ENCODE results near the gene PFDN5.
"Not testable (repeated sequence)": the region's sequence is repeated elsewhere in the genome, so short reads cannot be mapped to it uniquely, and the experiment has no call there.

The PFDN5 gene

DNA sequence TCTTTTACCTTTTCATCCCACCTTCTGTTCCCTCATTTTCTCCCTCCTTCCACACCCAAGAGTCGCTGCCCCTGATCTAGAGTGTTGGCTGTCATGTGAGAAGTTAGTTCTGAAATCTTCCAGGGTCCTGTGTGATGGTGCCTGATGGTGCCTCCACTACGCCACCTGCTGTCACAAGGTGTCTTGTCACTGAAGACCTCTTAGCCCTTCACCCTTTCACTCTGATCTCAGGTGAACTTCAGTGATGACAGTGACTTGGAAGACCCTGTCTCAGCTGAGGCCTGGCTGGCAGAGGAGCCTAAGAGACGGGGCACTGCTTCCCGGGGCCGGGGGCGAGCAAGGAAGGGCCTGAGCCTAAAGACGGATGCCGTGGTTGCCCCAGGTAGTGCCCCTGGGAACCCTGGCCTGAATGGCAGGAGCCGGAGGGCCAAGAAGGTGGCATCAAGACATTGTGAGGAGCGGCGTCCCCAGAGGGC lies 7.6 kb upstream of the PFDN5 start:
- peak; percentile 11 for DNase-seq

DNA sequence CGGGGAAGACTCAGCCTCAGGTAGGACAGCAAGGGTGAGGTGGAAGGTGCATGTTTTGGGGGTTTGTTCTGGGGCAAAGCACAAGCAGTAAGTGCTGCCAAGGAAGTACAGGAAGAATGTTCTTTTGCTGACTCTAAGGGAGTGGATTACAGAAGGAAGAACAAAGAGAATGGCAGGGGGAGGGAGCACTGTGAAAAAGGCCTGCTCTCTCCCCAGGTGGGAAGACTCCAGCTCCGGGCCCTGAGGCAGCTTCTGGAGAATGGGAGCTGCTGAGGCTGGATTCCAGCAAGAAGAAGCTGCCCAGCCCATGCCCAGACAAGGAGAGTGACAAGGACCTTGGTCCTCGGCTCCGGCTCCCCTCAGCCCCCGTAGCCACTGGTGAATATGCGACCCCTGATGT lies 7.0 kb upstream of the PFDN5 start:
- DNase-seq, result no peak

DNA sequence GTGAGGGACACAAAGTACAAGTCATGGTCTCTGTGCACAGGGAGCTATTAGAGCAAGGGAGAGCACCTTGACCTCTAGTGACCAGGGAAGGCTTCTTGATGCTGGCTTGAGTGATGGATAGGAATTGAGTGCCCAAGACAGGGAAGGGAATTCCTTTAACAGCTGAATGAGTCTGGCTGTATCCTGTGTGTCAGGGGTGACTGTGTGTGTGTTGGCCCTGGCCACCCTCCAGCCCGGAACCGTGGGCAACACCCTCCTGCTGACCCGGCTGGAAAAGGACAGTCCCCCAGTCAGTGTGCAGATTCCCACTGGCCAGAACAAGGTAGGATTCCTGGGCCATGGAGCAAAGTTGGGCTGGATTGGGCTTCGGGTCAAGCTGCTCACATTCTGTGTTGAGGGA lies 5.5 kb upstream of the PFDN5 start:
- DNase-seq, result no peak

DNA sequence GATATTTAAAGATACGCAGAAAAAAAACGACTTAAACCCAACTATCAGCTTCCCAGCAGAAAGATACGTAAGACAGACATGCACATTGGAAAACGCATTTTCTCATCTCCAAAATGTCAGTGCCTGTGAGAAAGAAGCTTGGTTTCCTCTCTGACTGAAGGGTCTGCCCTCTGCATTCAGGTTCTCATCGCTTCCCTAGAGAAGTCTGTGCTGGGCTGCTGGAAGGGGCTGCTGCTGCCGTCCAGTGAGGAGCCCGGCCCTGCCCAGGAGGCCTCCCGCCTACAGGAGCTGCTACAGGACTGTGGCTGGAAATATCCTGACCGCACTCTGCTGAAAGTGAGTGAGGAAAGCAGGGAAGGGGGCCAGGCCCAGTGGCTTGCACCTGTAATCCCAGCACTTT lies 4.7 kb upstream of the PFDN5 start:
- no peak for DNase-seq

DNA sequence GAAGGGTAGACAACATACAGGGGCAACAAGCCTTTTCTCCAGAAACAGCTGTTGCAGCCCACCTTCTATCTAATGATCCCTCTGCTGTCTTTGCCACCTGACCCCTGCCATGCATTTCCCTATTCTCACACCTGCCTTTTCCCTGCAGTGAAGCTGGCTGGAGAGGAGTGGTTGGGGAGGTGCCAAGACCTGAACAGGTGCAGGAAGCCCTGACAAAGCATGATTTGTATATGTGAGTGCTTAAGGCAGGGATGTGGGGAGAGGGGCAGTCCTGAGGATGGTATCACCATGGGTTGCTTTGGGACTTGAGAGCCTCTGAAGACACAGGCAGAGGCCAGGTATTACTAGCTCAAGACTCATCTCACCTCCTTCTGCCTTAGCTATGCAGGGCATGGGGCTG lies 2.9 kb upstream of the PFDN5 start:
- peak; percentile 77 for DNase-seq

DNA sequence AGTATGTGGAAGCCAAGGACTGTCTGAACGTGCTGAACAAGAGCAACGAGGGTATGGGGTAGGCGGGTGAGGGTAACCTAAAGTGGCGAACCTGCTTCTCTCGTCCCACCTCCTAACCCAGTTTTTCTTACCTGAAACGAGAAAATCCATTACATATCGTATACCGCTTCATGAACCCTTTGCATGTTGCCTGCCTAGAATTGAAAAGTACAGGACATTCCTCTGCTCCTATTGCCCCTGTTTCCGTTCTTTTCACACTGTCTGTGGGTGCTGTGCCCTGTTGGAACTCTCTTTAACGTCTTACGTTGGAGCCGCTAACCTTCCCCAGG lies 513 bp downstream of the PFDN5 start:
- DNase-seq, result no peak

DNA sequence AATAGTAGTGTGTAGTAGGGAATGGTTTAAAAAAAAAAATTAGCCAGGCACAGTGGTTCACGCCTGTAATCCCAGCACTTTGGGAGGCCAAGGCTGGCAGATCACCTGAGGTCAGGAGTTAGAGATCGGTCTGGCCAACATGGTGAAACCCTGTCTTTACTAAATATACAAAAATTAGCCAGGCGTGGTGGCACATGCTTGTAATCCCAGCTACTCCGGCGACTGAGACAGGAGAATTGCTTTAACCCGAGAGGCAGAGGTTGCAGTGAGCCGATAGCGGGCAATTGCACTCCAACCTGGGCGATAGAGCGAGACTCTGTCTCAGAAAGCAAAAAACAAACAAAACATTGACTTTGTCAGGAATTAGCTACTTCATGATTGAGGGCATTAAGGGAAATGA lies 1.8 kb downstream of the PFDN5 start:
- DNase-seq, result not testable (repeated sequence)

DNA sequence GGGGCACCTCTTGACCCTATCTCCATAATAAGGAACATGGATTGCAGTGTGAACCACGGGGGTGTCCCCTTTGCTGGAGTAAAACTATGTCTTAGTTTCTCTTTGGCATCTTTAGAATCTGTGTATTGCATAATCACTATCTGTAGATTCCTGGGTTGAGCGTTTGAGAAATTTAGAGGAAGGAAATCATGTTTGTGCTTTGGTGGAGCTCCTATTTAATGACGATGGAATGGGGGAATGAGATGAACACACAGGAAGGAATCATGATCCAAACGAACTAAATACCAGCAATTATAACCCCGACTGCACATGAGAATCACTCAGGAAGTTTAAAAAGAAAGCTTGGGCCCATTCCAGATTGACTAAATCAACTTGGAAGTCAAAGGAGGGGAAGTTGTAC lies 2.8 kb downstream of the PFDN5 start:
- DNase-seq, result no peak

DNA sequence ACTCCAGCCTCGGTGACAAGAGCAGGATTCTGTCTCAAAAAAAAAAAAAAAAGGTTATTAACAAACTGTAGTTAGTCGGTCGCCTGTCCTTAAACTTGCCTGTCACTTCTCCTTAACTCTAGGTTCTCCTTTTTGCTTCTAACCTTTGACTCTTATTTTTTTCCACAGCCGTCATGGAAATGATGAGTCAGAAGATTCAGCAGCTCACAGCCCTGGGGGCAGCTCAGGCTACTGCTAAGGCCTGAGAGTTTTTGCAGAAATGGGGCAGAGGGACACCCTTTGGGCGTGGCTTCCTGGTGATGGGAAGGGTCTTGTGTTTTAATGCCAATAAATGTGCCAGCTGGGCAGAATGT lies 3.7 kb downstream of the PFDN5 start:
- DNase-seq, result no peak

DNA sequence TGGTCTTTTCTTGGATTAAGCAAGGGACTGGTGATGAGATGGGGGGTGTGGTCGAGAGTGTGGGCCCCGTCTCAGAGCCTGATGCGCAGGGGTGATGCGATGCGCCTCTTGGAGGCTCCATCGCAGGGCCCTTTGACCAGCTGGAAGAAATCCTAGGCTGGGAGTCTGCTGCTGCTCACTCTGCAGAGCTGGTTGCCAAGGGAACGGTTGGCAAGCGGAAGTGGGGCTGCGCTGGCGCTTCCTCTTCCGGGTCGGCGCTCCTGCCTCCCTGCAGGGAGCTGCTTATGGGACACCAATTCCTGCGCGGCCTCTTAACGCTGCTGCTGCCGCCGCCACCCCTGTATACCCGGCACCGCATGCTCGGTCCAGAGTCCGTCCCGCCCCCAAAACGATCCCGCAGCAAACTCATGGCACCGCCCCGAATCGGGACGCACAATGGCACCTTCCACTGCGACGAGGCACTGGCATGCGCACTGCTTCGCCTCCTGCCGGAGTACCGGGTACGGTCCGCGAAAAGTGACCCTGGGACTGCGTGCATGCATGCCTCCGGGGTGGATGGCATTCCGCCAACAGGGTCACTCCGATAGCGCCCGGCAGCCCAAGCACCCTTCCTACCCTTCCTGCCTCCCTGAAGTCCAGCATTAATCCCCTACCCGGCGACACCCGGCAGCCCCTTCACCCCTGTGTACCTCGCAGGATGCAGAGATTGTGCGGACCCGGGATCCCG lies 4.3 kb downstream of the PFDN5 start, which contains the start of gene MYG1:
Gene MYG1, plus strand, starts transcription at position 242 of the 727 bp plus-strand sequence. Its CDS starts 43 bp downstream, at position 285.
- peak; percentile 75 for DNase-seq

DNA sequence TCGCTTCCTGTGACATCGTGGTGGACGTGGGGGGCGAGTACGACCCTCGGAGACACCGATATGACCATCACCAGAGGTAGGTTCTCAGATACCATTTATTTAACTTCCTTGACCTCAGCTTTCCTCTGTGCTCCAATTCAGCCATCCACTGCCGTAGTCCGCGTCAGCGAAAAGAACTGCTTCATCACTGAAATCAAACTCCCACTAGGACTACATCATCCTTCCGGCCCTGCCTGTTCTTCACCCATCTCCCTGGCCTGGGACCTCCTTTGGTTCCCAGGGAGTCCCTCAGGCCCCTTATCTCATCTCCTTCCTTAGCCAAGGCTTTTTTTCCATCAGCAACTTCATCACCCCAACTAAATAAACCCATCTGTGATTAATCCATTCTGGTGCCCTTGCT lies 4.8 kb downstream of the PFDN5 start:
- no peak for DNase-seq

DNA sequence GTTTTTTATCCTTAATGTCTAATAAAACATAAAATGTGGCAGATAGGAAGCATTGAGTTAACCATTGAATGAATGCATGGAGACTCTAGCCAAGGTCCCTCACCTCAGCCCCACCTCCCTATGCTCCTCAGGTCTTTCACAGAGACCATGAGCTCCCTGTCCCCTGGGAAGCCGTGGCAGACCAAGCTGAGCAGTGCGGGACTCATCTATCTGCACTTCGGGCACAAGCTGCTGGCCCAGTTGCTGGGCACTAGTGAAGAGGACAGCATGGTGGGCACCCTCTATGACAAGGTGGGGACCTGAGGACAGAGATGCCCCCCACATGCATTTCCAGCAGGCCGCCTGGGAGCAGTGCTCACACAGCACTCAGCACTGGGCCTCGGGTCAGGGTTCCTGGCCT lies 7.6 kb downstream of the PFDN5 start:
- DNase-seq, result no peak

DNA sequence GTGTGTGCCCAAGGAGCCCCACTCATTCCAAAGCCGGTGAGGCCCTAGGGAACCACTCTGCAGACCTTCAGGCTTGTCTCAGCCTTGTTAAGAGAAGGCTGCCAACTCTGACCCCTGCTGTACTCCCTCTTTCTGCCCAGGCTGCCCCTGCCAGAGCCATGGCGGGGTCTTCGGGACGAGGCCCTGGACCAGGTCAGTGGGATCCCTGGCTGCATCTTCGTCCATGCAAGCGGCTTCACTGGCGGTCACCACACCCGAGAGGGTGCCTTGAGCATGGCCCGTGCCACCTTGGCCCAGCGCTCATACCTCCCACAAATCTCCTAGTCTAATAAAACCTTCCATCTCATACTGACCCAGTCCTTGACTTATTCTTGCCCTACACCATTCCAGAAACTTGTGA lies 11.5 kb downstream of the PFDN5 start:
- DNase-seq, result no peak

DNA sequence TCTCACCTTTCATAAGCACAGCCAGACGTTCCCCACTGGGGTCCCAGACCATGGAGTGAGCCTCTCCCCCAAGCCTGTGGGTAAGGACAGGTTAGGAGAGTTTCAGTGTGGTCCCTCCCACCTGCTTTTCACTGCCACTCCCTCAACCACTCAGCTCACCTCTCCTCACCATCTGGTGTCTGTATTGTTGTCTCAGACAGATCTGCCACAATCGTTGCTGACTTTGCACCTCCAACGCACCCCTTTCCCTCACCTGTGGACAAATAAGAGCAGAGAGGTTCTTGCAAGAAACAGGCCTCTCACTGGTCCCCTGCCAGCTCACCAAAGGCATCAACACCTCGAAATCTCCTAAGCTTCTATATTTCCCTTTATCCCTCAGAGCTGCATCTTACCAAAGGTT lies 12.9 kb downstream of the PFDN5 start:
- no peak for DNase-seq

DNA sequence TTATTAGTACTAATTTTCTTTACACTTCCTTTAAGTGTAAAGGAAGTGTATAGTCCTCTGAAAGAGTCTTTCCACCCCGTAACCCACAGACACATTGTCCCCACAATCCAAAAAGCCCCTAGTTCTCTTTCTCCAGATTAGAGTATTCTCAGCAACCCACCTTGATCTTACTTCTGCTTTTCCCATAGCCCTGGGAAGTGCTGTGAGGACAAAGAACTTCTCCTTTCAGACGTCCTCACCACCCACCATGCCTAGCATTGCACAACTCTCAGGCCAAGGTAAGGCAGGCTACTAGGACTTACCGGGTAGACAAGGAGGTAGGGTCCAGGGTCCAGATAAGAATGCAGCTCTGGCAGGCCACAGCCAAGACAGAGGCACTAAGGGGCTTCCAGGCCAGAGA lies 18.7 kb downstream of the PFDN5 start:
- no peak for DNase-seq

DNA sequence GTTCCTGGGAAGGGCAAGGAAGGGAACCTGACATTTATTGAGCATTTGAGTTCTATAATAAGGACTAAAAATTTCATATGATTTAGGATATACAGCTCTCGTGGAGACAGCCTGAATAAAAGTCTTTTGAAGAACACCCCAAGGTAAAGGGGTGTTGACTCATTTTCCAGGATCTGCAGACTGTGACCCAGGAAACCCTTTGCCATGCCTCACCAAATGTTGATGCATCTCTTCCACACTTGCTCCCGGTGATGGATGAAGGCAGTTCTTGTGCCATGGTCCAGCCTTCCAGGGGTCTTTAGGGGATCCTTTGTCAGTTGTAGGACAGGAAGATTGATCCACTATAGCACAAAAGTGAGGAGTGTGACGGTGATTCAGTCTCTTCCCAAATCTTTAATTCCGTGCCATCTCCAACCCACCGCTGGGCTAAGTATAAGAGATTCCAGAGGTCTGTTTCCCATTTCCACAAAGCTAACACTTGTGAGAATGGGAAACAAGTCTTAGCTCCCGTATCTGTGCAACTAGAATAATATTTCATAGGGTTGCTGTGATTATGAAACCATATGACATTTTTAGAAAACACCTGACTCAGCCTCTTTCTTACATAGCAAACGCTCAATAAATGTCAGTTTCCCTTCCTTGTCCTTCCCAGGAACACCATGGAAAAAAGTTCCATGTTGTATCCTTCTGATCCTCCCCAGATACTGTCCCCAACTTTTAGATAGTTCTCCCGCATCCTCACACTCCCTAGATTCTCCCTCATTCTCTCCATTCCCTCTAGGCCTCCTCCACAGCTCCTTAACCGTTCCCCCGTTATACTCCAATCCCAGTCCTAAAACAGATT lies 25.2 kb downstream of the PFDN5 start:
- DNase-seq, result no peak

DNA sequence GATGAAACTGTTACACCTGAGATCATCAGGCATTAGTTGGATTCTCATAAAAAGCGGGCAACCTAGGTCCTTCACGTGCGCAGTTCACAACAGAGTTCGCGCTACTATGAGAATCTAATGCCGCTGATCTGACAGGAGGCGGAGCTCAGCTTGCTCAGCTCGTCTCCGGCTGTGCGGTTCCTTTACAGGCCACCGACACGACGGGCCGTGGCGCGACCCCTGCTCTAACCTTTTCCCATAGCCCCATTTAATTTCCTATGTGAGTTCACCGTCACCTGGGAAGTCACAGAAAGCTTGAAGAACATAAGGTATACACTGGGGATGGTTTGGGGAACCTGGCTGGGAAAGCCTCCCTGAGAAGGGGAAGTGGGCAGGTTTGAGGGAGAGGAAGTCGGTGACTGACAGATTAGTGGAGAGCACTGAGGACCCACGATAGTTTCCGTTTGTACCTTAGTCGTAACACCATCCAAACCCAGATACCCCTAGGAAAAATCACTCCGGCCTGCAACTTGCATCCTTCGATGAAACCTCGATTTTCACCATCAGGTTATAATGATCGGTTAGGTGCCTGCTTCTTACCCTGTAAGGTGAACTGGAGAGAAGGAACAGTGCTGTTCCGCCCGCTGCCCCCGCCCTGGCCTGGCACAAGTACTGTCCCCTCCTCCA lies 28.9 kb downstream of the PFDN5 start:
- no peak for DNase-seq

DNA sequence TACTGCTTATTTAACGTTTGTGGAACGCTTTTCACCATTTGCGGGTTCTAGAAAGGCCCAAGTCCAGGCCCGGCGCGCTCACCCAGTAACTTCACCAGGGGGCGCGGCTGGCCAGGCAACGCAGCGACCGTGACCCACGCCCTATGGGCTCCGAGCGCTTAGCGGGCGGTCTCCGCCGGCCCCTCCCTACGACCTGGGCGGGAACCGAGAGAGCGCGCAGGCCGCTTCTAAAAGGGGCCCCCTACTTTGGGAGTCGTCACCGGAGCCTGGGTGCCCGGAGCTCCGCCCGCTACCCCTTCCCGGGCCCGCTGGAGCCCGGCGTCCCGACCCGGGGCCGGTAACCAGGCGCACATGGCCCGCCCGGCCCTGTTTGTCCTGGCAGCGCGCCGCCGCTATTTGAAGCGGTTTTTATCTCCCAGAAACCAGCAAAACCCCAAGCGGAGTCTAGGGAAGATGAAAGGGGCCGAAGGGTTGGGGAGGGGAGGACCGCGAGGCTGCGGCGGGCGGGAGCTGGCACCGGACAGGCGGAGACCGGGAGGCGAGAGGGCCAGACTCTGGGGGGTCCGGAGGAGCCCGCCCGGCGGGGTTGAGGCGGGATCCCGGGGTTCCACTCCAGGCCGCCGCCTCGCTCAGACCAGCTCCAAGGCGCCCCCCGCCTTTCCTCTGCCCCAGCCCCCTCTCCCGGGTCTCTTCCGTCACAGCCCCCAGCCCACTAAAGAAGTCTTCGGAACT lies 29.6 kb downstream of the PFDN5 start:
- peak; percentile 59 for DNase-seq

DNA sequence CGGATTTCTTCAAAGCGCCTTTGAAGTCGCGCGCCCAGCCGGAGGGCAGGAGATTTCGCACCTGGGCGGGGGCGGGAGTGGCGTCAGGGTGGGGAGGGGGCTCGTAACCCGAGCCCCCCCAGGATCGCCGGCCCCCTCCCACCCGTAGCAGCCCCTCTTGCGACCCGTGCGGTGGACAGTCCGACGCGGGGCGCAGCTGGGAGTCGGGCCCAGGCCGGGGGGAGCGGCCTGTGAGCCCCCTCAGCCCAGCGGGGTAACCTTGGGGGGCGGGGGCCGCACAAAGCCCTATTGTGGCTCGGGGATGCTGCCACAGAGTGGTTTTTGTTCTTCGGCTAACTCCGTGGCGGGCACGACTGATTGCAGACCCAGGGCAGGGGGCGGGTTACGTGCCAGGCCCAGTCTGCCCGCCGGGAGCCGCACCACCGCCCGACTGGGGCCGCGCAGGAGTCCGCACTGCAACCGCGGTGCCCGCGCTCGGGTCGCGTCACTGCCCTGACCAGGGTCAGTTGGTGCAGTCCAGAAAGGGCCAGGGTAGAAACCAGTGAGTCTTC lies 30.2 kb downstream of the PFDN5 start:
- DNase-seq, result no peak

DNA sequence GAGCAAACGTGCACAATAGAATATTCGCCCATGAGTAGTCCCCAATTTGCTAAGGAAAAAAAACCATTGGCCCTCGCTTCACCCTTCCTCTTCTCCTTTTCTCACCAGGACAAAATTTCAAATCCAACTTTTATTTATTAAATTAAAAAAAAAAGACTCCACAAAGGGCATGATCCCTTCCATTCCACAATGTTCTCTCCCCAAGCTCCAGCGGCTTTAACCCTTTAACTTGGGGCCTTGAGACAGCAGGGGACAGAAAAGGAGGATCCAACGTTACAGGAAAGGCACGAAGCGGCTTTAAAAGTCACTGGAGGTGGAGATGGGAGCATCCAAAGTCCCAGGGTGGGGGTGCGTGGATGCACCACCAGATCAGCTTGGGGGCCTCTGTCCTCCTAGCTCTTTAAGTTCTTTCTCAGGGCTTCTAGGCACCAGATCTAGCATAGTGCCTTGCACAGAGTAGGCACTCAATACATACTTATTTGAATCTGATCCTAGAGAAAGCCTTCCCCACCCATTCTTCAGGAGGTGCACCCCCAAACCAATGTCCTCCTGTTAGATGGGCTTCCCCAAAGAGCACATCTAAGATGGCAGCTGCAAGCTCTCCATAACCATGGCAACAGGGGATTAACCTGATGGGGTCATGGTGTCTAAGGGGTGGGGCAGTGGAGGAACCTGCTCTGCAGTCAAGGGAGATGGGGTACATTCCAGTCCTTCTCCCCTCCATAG lies 31.3 kb downstream of the PFDN5 start:
- no peak for DNase-seq

DNA sequence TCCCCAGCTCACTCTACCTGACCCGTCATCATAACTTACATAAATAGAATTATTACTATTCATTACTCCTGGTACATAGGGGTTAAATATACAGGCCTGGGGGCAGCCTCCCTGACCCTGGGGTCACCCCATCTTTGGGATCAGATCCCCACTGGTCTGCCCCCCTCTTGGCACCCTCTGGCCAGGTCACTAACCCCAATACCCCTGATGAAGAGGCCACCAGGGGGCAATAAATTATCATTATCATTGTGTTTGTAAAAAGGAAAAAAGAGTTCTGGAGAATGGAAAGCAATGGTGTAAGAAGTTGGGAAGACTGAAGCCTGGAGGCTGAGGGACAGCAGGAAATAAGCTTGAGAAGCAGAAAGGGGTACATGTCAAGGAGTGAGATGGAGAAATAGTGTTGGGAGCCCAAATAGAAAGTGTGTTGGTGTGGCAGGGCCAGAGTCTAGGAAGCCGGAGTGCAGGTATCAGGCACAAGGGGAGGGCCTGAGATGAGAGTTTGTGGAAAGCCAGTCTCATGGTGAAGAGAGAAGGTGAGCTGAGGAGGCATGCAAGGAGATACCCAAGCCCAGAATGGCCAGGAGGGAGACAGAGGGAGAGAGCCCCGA lies 32.2 kb downstream of the PFDN5 start:
- no peak for DNase-seq

DNA sequence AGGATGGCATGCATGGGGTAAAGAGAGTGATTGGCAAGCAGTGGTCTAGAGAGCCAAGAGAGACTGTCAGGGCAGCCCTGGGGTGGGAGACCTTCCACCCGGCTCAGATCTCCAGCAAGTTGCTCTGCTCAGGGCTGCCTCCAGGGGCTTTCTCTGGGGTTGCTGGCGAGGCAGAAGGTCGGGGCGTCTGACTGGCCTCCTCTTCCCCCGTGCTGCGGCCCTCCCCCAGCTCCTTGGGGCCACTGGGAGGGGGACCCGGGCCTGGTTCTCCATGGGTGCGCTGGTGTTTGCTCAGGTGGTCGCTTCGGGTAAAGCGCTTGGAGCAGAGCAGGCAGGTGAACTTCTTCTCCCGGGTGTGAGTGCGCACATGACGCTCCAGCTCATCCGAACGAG lies 32.7 kb downstream of the PFDN5 start:
- no peak for DNase-seq

Data from NCI-H1105 treated with DMSO at 0.1 percent for 48 hours (cell line).